Fibroblast of mammary gland (primary cell): ENCODE results near the gene ITPRIP.

Experiments
- DNase-seq: peaks from one replicate; pipeline ENCODE4 v3.0.0-alpha.2; 2010; ENCODE audit warnings: low read depth
- H3K4me3 ChIP-seq: 2 replicates; pipeline ENCODE4 v1.5.1; 2011; ENCODE audit warnings: low read depth, mild to moderate bottlenecking, low read length, moderate library complexity; ENCODE audit not compliant: control insufficient read depth
- TF ChIP-seq, protein P1 (sequence below): conservative IDR thresholded peaks from 2 replicates; pipeline ENCODE4 v1.5.1; 2011; ENCODE audit warnings: low read depth, low read length, inconsistent platforms; ENCODE audit not compliant: control insufficient read depth, insufficient read depth

ITPRIP gene

DNA sequence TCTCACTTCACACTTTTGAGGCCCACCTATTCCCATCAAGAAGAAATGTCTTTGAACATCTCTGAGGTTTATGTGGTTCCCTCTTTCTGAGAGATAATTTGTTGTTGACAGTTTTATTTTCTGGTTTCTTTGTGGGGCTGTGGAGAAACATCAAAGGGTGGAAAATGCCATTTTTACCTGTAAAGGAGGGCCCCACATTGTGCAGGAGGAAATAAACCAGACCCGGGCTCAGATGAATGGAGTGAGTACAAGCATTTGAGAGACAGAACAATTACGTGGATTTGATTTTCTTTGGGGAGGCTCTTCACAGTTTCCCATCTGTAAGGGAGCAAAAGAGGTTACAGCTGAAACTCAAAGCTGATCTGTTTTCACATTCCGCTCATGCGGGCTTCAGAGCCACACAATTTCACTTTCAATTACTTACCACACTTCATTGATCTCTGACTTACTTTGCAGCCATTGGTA is 29.8 kb downstream of the ITPRIP start:
- peak; percentile 20 for DNase-seq
- H3K4me3 ChIP-seq = no peak overlapping the region
- TF ChIP-seq, protein P1, sequence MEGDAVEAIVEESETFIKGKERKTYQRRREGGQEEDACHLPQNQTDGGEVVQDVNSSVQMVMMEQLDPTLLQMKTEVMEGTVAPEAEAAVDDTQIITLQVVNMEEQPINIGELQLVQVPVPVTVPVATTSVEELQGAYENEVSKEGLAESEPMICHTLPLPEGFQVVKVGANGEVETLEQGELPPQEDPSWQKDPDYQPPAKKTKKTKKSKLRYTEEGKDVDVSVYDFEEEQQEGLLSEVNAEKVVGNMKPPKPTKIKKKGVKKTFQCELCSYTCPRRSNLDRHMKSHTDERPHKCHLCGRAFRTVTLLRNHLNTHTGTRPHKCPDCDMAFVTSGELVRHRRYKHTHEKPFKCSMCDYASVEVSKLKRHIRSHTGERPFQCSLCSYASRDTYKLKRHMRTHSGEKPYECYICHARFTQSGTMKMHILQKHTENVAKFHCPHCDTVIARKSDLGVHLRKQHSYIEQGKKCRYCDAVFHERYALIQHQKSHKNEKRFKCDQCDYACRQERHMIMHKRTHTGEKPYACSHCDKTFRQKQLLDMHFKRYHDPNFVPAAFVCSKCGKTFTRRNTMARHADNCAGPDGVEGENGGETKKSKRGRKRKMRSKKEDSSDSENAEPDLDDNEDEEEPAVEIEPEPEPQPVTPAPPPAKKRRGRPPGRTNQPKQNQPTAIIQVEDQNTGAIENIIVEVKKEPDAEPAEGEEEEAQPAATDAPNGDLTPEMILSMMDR = no peak

DNA sequence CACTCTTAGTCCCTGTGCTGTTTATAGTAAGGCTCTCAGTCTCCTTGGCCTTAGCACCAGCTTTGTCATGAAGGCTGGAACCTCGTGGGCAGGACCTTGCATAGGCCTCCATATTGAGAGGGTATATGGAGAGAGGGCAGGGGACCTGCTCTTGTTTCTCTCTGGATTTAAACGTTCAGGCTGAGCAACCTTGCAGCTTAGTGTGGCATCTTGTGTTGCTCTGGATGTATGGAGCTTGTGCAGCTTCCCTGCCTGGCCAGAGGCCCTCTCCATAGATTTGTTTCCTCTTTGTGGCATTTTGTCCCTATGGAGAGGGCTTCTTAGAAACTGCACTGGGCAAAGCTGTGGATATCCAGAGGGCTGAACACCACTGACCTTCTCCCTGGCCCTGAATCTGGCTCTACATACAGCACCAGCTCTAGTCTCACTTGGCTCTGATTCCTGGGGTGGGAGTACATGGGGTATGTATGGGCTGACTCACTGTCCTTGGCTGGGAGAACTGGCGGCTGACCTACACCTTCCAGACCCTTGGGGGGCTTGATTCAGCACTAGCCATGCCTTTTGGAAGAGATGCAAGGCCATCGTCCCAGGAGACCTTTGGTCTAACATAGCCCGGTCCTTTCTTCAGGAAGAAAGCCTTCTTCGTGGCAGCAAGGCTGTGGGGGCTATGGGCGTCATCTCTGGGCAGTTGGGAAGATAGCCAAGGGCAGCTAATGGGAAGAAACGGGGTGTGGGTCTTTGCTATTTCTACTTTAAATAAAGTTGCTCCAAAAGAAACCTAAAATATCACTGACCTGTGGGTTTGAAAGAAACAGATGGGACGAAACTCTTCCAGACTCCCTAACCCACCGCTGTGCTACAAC is 30.5 kb downstream of the ITPRIP start:
- peak; percentile 83 for DNase-seq
- TF ChIP-seq, protein P1 = no peak
- no peak overlapping the region for H3K4me3 ChIP-seq

- DNase-seq = peak; percentile 28
- TF ChIP-seq, protein P1 = no peak
- no peak overlapping the region for H3K4me3 ChIP-seq
These were observed 31.4 kb downstream of the ITPRIP start for GRCh38 chr10:104306897-104307296.

- no peak overlapping the region for H3K4me3 ChIP-seq
- DNase-seq = peak; percentile 10
- TF ChIP-seq, protein P1 = no peak
These were observed 33.3 kb downstream of the ITPRIP start for GRCh38 chr10:104304927-104305326.

DNA sequence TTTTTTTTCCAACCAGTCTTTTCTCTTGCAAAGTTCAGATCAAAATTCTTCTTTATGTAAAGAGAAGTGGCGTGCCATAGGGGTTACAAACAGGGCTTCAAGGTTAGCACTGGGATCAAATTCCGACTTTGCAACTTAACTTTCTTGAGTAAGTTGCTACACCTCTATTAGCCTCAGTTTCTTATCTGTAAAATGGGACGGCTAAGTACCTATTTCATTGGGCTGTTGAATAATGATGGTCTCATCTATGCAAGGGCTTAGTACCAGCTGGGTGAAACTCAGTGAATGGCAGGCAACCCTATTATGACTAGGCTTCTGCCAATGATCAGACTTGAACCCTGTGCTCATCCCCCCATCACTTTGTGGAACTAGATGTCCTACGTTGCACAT is 33.9 kb downstream of the ITPRIP start:
- no peak overlapping the region for H3K4me3 ChIP-seq
- DNase-seq = no peak
- TF ChIP-seq, protein P1 = no peak

- DNase-seq = no peak
These were observed 34.5 kb downstream of the ITPRIP start for GRCh38 chr10:104303594-104304355.

More at GRCh38 chr10:104303594-104304355, 34.5 kb downstream of the ITPRIP start:
- TF ChIP-seq, protein P1 = no peak
- no peak overlapping the region for H3K4me3 ChIP-seq
